GM18505 (cell line): ENCODE results near the gene STUM.
A peak's percentile ranks its signal among the peaks of the same experiment; 100 is the strongest.
"Not testable (repeated sequence)": the region's sequence is repeated elsewhere in the genome, so short reads cannot be mapped to it uniquely, and the experiment has no call there.

Experiments
- ATAC-seq: cut with Tn5 transposase; IDR thresholded peaks from one replicate; pipeline ENCODE4 v1.9.1; 2021; ENCODE audit not compliant: unreplicated experiment
- POLR2A ChIP-seq: IDR thresholded peaks from 4 replicates; pipeline ENCODE4 v1.6.1; 2011; ENCODE audit warnings: borderline replicate concordance; ENCODE audit not compliant: insufficient read depth, insufficient read length; ENCODE audit errors: extremely low read depth

The STUM gene

GRCh38 chr1:226638608-226639007 is 90.0 kb downstream of the STUM start:
- no peak for TF ChIP-seq POLR2A
- ATAC-seq, result no peak

- ATAC-seq, result not testable (repeated sequence)
These were observed 90.6 kb downstream of the STUM start for GRCh38 chr1:226639206-226639605.

GRCh38 chr1:226639631-226640061 is 91.1 kb downstream of the STUM start:
- ATAC-seq, result no peak

GRCh38 chr1:226640321-226641136 is 92.0 kb downstream of the STUM start:
- no peak for TF ChIP-seq POLR2A
- no peak for ATAC-seq

More at GRCh38 chr1:226639631-226640061, 91.1 kb downstream of the STUM start:
- TF ChIP-seq POLR2A, result no peak

GRCh38 chr1:226641671-226642231 is 93.2 kb downstream of the STUM start:
- no peak for ATAC-seq
- TF ChIP-seq POLR2A, result no peak

- TF ChIP-seq POLR2A, result no peak
- no peak for ATAC-seq
These were observed 93.9 kb downstream of the STUM start for GRCh38 chr1:226642421-226642820.

- peak; percentile 30 for TF ChIP-seq POLR2A
- ATAC-seq, result peak; percentile 53
These were observed 94.6 kb downstream of the STUM start for GRCh38 chr1:226643177-226643576.

GRCh38 chr1:226643611-226644540 is 95.3 kb downstream of the STUM start:
- ATAC-seq, result peak; percentile 53
- TF ChIP-seq POLR2A, result no peak

GRCh38 chr1:226644541-226645176 is 96.1 kb downstream of the STUM start:
- peak; percentile 2 for ATAC-seq
- no peak for TF ChIP-seq POLR2A

- no peak for TF ChIP-seq POLR2A
- no peak for ATAC-seq
These were observed 96.9 kb downstream of the STUM start for GRCh38 chr1:226645279-226645976.

- no peak for TF ChIP-seq POLR2A
- no peak for ATAC-seq
These were observed 97.7 kb downstream of the STUM start for GRCh38 chr1:226646026-226646869.
